NCI-H187 (cell line): Measurements from ENCODE around the gene CYP2S1.
"Not testable (repeated sequence)": the region's sequence is repeated elsewhere in the genome, so short reads cannot be mapped to it uniquely, and the experiment has no call there.

Experiments used
- DNase-seq, 2 experiments: peaks; one replicate each; lab custom pipeline; 2025; lab: John Stamatoyannopoulos, UW

The CYP2S1 gene

DNA sequence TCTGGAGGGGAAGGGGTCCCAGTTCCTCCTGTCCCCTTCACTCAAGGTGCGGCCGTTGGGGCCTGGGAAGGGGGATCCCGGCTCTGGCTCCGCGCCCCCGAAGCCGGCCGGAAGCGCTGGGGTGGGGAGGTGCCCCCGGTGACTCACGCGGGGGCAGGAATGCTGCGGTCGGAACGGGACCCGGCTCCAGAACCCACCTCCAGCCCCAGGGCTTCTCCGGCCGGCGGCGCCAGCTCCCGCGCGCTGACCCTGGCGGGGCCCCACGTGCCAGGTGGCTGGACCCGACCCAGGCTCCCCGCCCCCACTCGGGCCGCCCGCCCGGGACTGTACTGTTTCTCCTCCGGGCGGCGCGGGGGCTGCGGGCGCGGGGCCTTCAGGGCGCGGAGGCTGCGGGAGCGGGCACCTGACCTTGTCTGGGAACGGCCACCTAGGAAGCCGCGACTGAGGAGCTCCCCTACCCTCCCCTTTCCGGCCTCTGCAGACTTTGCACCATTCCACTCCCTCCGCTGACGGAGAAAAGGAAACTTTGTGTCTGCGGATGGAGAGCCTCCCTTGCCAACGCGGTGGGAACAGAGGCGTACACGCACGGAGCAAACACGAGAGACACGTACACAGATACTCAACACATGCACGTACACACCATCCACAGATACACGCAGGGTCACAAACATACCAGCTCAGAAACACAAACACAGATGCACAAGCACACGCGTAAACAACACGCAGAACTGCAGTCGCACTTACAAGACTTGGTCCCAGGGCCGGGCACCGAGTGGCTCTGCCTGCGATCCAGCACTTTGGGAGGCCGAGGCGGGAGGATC, 33.2 kb downstream of the CYP2S1 start:
- DNase-seq: no peak

DNA sequence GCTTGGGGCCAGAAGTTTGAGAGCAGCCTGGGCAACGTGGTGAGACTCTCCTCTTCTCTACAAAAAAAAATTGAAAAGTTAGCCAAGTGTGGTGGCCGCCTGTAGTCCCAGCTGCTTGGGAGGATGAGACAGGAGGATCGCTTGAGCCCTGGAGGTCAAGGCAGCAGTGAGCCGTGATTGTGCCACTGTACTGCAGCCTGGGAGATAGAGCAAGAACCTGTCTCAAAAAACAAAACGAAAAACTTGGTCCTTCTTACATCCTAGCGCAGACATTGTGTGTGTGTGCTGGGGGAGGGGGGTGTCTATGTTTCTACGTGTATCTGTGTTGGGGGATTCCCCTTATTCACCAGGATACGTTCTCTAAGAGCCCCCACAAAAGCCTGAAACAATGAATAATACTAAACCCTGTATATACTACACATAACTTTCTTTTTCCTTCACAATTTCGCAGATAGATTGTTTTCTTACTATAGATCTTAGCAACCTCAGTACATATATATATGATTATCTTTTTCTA, 33.9 kb downstream of the CYP2S1 start:
- DNase-seq: no peak

DNA sequence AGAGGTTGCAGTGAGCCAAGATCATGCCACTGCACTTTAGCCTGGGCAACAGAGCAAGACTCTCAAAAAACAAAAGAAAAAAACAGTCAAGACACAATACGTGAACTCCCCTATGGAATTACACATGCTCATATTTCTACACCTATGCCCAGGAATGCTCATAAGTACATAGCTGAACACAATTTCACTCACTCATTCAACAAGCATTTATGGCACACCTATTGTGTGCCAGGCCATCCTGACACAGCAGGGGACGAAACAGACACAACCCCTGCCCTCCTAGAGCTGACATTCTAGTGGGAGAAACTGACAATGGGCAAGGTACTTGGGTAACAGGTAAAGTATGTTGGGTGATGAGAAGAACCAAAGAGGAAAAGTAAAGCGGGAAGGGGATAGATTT, 35.5 kb downstream of the CYP2S1 start:
- no peak for DNase-seq

DNA sequence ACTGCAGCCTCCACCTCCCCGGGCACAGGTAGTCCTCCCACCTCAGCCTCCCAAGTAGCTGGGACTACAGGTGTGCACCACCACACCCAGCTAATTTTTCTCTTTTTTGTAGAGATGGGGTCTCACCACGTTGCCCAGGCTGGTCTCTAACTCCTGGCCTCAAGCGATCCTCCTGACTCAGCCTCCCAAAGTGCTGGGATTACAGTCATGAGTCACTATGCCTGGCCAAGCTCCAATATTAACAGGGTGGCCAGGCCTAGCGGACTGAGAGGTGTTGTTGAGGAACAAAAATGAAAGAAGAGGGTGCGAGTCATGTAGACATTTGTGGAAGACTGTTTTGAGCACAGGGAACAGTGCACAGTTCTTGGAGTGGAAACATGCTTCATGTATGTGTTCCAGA, 36.3 kb downstream of the CYP2S1 start:
- not testable (repeated sequence) for DNase-seq

- DNase-seq: no peak
Measured at GRCh38 chr19:41230067-41230857, 37.2 kb downstream of the CYP2S1 start.

DNA sequence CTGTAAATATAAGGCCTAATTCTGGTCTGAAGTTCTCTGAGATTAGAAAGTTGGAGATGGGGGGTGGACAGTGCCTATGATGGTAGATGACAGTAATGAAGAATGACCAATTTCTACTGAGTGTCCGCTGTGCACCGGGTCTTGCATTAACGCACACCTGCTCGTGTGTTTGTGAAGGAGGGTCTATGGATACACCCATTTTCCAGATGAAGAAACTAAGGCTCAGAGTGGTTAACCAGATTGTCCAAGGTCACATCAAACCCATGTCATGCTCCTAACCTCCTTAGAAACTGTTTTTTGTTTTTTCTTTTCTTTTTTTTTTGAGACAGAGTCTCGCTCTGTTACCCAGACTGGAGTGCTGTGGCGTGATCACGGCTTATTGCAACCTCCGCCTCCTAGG, 39.7 kb downstream of the CYP2S1 start:
- no peak for DNase-seq

DNA sequence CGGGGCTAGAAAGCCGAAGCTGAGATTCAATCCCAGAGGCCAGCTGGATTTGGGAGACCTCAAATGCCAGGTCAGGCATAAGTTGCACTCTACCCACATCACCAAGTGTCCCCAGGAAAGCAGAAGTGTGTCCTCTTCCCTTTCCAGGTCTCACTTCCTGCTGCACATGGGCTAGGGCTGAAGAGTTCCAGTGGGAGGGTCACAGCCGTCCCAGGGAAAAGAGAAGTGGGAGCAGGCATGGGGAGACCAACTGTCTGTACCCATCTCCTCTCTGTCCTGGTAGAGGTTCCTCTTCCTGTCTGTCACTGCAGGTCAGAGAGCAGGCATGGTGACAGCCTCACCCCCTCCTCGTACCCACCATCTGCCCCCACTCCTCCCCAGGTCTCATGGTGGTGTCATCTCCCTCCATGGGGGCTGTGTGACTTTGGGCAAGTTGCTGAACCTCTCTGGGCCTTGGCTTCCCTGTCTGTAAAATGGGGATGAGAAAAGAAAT, 40.8 kb downstream of the CYP2S1 start:
- DNase-seq: no peak

DNA sequence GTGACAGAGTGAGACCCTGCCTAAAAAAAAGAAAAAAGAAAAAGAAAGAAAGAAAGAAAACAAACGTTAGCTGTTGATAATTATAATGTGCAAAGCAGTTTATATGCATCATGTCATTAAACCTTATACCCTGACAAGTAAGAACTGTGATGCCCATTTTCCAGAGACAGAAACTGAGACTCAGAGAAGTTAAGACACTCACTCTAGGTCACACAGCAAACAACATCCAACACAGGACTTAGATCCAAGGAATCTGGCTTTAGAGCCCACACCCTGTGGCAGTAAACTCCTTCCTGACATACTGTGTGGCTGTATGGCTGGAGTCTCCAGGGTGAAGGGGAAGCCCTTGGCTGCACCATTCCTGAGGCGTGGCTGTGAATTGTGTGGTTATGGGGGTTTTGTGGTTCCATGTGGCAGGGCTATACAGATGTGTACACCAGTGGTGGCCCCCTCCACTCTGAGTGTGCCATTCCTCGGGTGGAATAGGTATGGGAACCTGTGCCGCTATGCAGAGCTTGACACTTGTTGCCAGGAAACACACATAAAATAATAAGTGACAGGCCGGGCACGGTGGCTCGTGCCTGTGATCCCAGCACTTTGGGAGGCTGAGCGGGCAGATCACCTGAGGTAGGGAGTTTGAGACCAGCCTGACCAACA, 41.6 kb downstream of the CYP2S1 start:
- DNase-seq: no peak

GRCh38 chr19:41235480-41235879, 42.5 kb downstream of the CYP2S1 start:
- no peak for DNase-seq

GRCh38 chr19:41238244-41238643, 45.2 kb downstream of the CYP2S1 start:
- DNase-seq: no peak

GRCh38 chr19:41239363-41239762, 46.3 kb downstream of the CYP2S1 start:
- no peak for DNase-seq

DNA sequence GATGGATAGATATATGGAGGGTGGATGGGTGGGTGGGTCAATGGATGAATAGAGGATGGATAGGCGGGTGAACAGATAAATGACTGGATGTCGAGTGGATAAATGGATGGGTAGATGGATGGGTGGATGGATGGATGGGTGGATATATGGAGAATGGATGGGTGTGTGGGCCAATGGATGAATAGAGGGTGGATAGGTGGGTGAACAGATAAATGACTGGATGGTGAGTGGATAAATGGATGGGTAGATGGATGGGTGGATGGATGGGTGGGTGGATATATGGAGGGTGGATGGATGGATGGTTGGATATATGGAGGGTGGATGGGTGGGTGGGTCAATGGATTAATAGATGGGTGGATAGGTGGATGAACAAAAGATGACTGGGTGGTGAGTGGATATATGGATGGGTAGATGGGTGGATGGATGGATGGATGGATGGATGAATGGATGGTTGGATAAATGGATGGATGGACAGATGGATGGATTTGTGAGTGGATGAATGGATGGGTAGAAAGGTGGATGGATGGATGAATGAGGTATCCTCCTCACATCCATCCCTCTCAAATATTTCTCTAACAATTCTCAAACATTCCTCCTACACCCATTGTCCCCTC, 47.0 kb downstream of the CYP2S1 start:
- DNase-seq: no peak

GRCh38 chr19:41241859-41242258, 48.8 kb downstream of the CYP2S1 start:
- no peak for DNase-seq

DNA sequence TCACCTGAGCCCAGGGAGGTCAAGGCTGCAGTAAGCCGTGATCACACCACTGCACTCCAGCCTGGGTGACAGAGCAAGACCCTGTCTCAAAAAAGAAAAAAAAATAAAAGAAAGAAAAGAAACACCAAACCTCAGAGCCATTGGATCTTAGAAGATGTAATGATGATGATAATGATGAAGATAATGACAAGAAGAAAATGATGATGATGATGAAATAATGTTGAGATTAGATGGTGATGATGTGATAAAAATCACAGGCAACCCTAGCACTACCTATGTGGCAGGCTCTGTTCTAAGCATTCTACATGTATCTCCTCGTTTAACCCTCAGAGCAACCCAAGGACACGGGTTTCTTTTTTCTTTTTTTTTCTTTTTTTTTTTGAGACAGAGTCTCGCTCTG, 51.1 kb downstream of the CYP2S1 start:
- no peak for DNase-seq

- no peak for DNase-seq
Measured at GRCh38 chr19:41245843-41246242, 52.8 kb downstream of the CYP2S1 start.

- DNase-seq: no peak
Measured at GRCh38 chr19:41248895-41249294, 55.9 kb downstream of the CYP2S1 start.

GRCh38 chr19:41249707-41250423, 56.8 kb downstream of the CYP2S1 start:
- no peak for DNase-seq

DNA sequence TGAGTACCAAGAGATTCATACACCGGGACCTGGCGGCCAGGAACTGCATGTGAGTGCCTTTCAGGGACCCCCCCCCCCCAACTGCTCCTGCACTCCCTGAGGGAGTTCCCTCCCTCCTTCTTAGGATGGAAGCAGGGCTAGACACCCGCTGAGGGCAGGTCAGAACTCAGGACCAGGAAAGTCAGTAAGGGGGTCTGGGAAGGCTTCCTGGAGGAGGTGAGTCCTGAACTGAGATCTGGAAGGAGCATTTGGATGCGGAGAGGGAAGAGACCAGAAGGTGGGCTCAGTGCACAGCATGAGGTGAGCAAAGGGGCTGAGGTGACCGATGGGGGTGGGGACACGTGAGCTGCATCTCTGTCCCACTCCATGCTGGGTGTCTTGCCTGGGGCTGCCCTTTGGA, 60.6 kb downstream of the CYP2S1 start:
- no peak for DNase-seq

DNA sequence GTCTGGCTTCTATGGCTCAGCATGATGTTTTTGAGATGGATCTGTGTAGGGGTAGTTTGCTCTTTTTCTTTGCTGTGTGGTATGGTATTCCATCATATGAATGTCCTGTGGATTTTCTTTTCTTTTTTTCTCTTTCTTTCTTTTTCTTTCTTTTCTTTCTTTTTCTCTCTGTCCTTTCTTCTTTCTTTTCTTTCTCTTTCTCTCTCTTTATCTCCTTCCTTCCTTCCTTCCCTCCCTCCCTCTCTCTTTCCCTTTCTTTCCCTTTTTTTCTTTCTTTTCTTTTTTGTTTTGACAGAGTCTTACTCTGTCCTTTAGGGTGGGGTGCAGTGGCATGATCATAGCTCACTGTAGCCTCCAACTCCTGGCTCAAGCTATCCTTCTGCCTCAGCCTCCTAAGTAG, 62.2 kb downstream of the CYP2S1 start:
- no peak for DNase-seq
